Duodenal mucosa (tissue), 2 donors: Measurements from ENCODE around the gene OR5AR1.

ENCODE experiments used
- H3K27ac ChIP-seq: one replicate; pipeline ENCODE4 v1.7.0; 2013; ENCODE audit warnings: low read depth, low read length
- H3K27me3 ChIP-seq, 2 donors: one replicate each; pipeline ENCODE4 v1.7.0; 2013; ENCODE audit warnings: low read length in 2 of 2, control low read depth in 1 of 2; ENCODE audit not compliant: insufficient read depth in 2 of 2, control insufficient read depth in 1 of 2
- H3K36me3 ChIP-seq, 2 donors: one replicate each; pipeline ENCODE4 v1.7.0; 2013; ENCODE audit warnings: low read length in 2 of 2, control low read depth in 1 of 2; ENCODE audit not compliant: insufficient read depth in 2 of 2, control insufficient read depth in 1 of 2
- H3K4me1 ChIP-seq, 2 donors: one replicate each; pipeline ENCODE4 v1.7.0; 2013; ENCODE audit warnings: low read length in 2 of 2, control low read depth in 1 of 2; ENCODE audit not compliant: insufficient read depth in 2 of 2, control insufficient read depth in 1 of 2
- H3K4me3 ChIP-seq, 2 donors: one replicate each; pipeline ENCODE4 v1.7.0; 2013; ENCODE audit warnings: low read length in 2 of 2, low read depth in 1 of 2
- H3K9ac ChIP-seq, 2 donors: one replicate each; pipeline ENCODE4 v1.7.0; 2013; ENCODE audit warnings: low read length in 2 of 2, low read depth in 1 of 2
- H3K9me3 ChIP-seq, 2 donors: one replicate each; pipeline ENCODE4 v1.7.0; 2013; ENCODE audit warnings: low read length in 2 of 2, control low read depth in 1 of 2; ENCODE audit not compliant: control insufficient read depth in 1 of 2

The OR5AR1 gene

GRCh38 chr11:56693428-56693827 lies 29.9 kb downstream of the OR5AR1 start:
- Histone ChIP-seq H3K9ac (no peak overlapping the region), H3K9me3 (no peaks in the 10 kb centered on the region), H3K36me3 (no peaks in the 10 kb centered on the region), H3K4me3 (no peak overlapping the region), H3K27ac (no peak overlapping the region), H3K4me1 (no peaks in the 10 kb centered on the region), H3K27me3 (no peaks in the 10 kb centered on the region)

DNA sequence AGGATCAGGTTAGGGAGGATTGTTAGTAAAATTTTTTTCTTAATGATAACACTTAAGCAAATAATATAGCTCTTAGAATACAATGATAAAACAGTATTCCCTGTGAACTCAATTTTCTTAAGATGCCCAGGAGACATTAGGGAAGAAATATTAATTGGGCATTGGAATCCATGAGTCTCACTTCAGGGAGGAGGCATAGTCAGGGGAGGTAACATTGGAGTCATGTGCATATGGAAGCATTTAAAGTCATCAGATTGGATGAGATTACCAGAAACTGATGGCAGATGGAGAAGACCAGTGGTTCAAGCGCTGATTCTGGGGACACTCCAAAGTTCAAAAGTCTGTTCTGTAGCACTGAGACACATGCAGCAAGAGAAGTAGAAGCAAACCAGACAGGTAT lies 35.3 kb downstream of the OR5AR1 start, which contains the start of gene OR9G1:
Gene OR9G1, plus strand, starts transcription at position 301 of the 400 bp plus-strand sequence. CDS start 1,293 bp downstream, outside the sequence.
- no peak within 1 kb of the TSS for H3K9ac ChIP-seq
- no peak within 1 kb of the TSS for H3K27ac ChIP-seq
- H3K9me3 ChIP-seq: peaks cover 0 to 3% of the 10 kb centered on the region in 2 donors
- no peaks in the 10 kb centered on the region for H3K27me3 ChIP-seq
- no peaks in the 10 kb centered on the region for H3K4me1 ChIP-seq
- no peaks in the 10 kb centered on the region for H3K36me3 ChIP-seq
- H3K4me3 ChIP-seq: no peak within 1 kb of the TSS

DNA sequence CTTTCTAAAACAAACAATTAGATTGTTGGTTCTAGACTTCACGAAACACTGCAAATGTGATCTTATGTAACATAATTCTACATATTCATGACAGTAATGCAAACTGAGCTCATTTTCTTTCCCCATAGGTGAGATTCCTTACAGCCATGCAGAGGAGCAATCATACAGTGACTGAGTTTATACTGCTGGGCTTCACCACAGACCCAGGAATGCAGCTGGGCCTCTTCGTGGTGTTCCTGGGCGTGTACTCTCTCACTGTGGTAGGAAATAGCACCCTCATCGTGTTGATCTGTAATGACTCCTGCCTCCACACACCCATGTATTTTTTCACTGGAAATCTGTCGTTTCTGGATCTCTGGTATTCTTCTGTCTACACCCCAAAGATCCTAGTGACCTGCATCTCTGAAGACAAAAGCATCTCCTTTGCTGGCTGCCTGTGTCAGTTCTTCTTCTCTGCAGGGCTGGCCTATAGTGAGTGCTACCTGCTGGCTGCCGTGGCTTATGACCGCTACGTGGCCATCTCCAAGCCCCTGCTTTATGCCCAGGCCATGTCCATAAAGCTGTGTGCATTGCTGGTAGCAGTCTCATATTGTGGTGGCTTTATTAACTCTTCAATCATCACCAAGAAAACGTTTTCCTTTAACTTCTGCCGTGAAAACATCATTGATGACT lies 36.9 kb downstream of the OR5AR1 start:
- H3K9me3 ChIP-seq: peaks cover 2 to 3% of the 10 kb centered on the region in 2 donors
- H3K9ac ChIP-seq: no peak overlapping the region
- H3K27me3 ChIP-seq: no peaks in the 10 kb centered on the region
- H3K4me3 ChIP-seq: no peak overlapping the region
- H3K36me3 ChIP-seq: no peaks in the 10 kb centered on the region
- H3K27ac ChIP-seq: no peak overlapping the region
- H3K4me1 ChIP-seq: no peaks in the 10 kb centered on the region

DNA sequence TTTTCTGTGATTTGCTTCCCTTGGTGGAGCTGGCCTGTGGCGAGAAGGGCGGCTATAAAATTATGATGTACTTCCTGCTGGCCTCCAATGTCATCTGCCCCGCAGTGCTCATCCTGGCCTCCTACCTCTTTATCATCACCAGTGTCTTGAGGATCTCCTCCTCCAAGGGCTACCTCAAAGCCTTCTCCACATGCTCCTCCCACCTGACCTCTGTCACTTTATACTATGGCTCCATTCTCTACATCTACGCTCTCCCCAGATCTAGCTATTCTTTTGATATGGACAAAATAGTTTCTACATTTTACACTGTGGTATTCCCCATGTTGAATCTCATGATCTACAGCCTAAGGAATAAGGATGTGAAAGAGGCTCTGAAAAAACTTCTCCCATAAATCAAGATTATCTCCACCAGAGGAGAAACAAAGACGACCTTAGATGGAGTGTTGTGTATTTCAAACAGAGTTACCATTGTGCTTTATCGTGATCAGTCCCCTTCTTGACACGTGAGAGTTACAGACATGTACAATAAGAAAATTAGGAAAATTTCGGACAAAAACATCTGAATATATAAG lies 37.5 kb downstream of the OR5AR1 start:
- no peaks in the 10 kb centered on the region for H3K4me1 ChIP-seq
- H3K27me3 ChIP-seq: no peaks in the 10 kb centered on the region
- peaks cover 2 to 3% of the 10 kb centered on the region in 2 donors for H3K9me3 ChIP-seq
- H3K4me3 ChIP-seq: no peak overlapping the region
- no peak overlapping the region for H3K9ac ChIP-seq
- H3K27ac ChIP-seq: no peak overlapping the region
- no peaks in the 10 kb centered on the region for H3K36me3 ChIP-seq

- no peaks in the 10 kb centered on the region for H3K27me3 ChIP-seq
- H3K9me3 ChIP-seq: peaks cover 2 to 7% of the 10 kb centered on the region in 2 donors
- no peak overlapping the region for H3K9ac ChIP-seq
- H3K4me1 ChIP-seq: no peaks in the 10 kb centered on the region
- H3K36me3 ChIP-seq: no peaks in the 10 kb centered on the region
- no peak overlapping the region for H3K27ac ChIP-seq
- no peak overlapping the region for H3K4me3 ChIP-seq
Observed at GRCh38 chr11:56705784-56706396, 42.4 kb downstream of the OR5AR1 start.

- Histone ChIP-seq H3K9me3 (peaks cover 2 to 7% of the 10 kb centered on the region in 2 donors), H3K4me1 (no peaks in the 10 kb centered on the region)
Observed at GRCh38 chr11:56706486-56706885, 43.0 kb downstream of the OR5AR1 start.

DNA sequence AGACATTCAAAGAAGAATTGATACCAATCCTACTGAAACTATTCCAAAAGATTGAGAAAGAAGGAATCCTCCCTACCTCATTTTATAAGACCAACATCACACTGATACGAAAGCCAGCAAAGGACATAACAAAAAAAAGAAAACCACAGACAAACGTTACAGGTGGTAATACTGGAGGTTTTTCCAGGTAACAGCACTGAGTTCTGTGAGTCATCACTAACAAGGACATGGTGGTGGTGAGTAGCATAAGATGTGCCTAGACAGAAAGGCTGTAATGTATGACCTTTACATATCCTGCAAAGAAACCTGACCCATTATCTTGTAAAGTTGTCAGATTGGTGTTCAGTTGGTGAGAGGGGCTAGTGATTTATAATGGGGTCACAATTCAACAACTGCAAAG lies 50.7 kb downstream of the OR5AR1 start:
- no peaks in the 10 kb centered on the region for H3K36me3 ChIP-seq

More at GRCh38 chr11:56706486-56706885, 43.0 kb downstream of the OR5AR1 start:
- no peak overlapping the region for H3K4me3 ChIP-seq
- no peak overlapping the region for H3K9ac ChIP-seq
- no peaks in the 10 kb centered on the region for H3K36me3 ChIP-seq
- H3K27ac ChIP-seq: no peak overlapping the region
- no peaks in the 10 kb centered on the region for H3K27me3 ChIP-seq

More for the DNA sequence above, 50.7 kb downstream of the OR5AR1 start:
- peaks cover 0 to 5% of the 10 kb centered on the region in 2 donors for H3K9me3 ChIP-seq
- H3K9ac ChIP-seq: no peak overlapping the region
- H3K4me3 ChIP-seq: no peak overlapping the region
- H3K27me3 ChIP-seq: no peaks in the 10 kb centered on the region
- H3K27ac ChIP-seq: no peak overlapping the region
- H3K4me1 ChIP-seq: no peaks in the 10 kb centered on the region
